Spleen (tissue), 11 donors: ENCODE data around the gene CUL9. TPM values are rescaled to one million over a fixed set of nuclear protein-coding genes. Genes with fewer than 3 reads are reported as not detected.

ENCODE experiments used
- DNase-seq: peaks from one replicate; pipeline ENCODE4 v3.0.0-alpha.2; 2020
- H3K27ac ChIP-seq, 8 donors: fragments of 200-600 bp; sonication (generic) in 7 of 8; 1 replicate in 4 of 8; 2 replicates in 4 of 8; pipeline versions ENCODE4 v1.5.0 to v1.8.0; 2016 to 2021; ENCODE audit warnings: inconsistent platforms in 4 of 8, mild to moderate bottlenecking in 4 of 8, moderate library complexity in 1 of 8
- H3K27me3 ChIP-seq, 7 donors: fragments of 200-600 bp; sonication (generic) in 6 of 7; replicated peaks in 1 of 7; 1 replicate in 4 of 7; 2 replicates in 3 of 7; pipeline versions ENCODE4 v1.5.0 to v1.8.0; 2016 to 2021; ENCODE audit warnings: inconsistent platforms in 3 of 7, mild to moderate bottlenecking in 1 of 7
- H3K36me3 ChIP-seq, 6 donors: fragments of 200-600 bp; sonication (generic) in 5 of 6; 1 replicate in 4 of 6; 2 replicates in 2 of 6; pipeline versions ENCODE4 v1.5.0 to v1.8.0; 2016 to 2021; ENCODE audit warnings: inconsistent platforms in 2 of 6
- H3K4me1 ChIP-seq, 6 donors: fragments of 200-600 bp; sonication (generic) in 5 of 6; 1 replicate in 3 of 6; 2 replicates in 3 of 6; pipeline versions ENCODE4 v1.5.0 to v1.8.0; 2016 to 2021; ENCODE audit warnings: inconsistent platforms in 3 of 6
- H3K4me3 ChIP-seq, 8 donors: fragments of 200-600 bp; sonication (generic) in 7 of 8; 1 replicate in 4 of 8; 2 replicates in 4 of 8; pipeline versions ENCODE4 v1.5.0 to v1.8.0; 2016 to 2021; ENCODE audit warnings: inconsistent platforms in 4 of 8, mild to moderate bottlenecking in 4 of 8, moderate library complexity in 2 of 8
- H3K9me3 ChIP-seq, 8 donors: fragments of 200-600 bp; sonication (generic) in 7 of 8; 1 replicate in 4 of 8; 2 replicates in 4 of 8; pipeline versions ENCODE4 v1.5.0 to v1.8.0; 2016 to 2021; ENCODE audit warnings: inconsistent platforms in 4 of 8
- POLR2A ChIP-seq, 3 donors: fragments of 450-650 bp; IDR thresholded peaks; one replicate each; pipeline ENCODE4 v1.5.1; 2017; ENCODE audit warnings: antibody characterized with exemption in 3 of 3, mild to moderate bottlenecking in 1 of 3
- POLR2AphosphoS5 ChIP-seq, 3 donors: sonication (generic); formaldehyde crosslinking; IDR thresholded peaks; one replicate each; pipeline ENCODE4 v1.5.1; 2017; ENCODE audit warnings: antibody characterized with exemption in 3 of 3
- WGBS, 5 donors: extraction: QIAGEN DNeasy Blood & Tissue Kit in 3 of 5; methylation state at CpG; one replicate each; pipeline versions ENCODE4 v1.1.5 to v1.1.7; 2013 to 2018; 5-methylcytosine and 5-hydroxymethylcytosine counted together
- intact Hi-C: fragments of 100-400 bp; cut with DNase I; formaldehyde crosslinking; loops from one replicate; pipeline ENCODE4 v1.15.0; 2023; ENCODE audit warnings: low total_unique reads
- polyA plus RNA-seq, 3 donors: library from polyadenylated mRNA; stranded (reverse); fragments of 200-250 nt; gene quantifications; one replicate each; pipeline ENCODE4 v1.2.1, GENCODE V29; 2013
- total RNA-seq, 7 donors: library from RNA; depleted of rRNA in 3 of 7; stranded (reverse); fragments of >200 nt in 3 of 7; fragmentation: NEBNext Ultra II Directional in 4 of 7; extraction: Animal tissue kit (Norgen Biotek cat#: 25700) in 4 of 7; gene quantifications; one replicate each; pipeline versions ENCODE4 v1.1.0 to v1.2.1, GENCODE V29; 2016 to 2021
- TF ChIP-seq, protein P1 (sequence below), 11 experiments: fragments of 200-600 bp in 7 of 11; fragments of 450-650 bp in 4 of 11; sonication (generic) in 4 of 11; IDR thresholded peaks in 8 of 11; conservative IDR thresholded peaks in 3 of 11; 1 replicate in 7 of 11; 2 replicates in 4 of 11; pipeline versions ENCODE4 v1.4.0 to v1.8.0; 2016 to 2021; ENCODE audit warnings: antibody characterized with exemption in 11 of 11, inconsistent platforms in 4 of 11, mild to moderate bottlenecking in 1 of 11
- donor health status: healthy with polysubstance abuse.
- donor health status: DM: no; HTN: no; CAD: no; lungs with moderate emphysema.
- donor health status: DM: no; HTN: no; CAD: no.
- donor health status: Bipolar disorder and iron deficiency.
- donor health status: healthy.
- donor health status: DM: no; HTN: no; CAD: no.
- donor health status: DM: yes; HTN: yes; CAD: no.

Gene CUL9
- total and polyA plus RNA-seq, 10 donors: 50.4 to 145 (median 69.1) TPM

DNA sequence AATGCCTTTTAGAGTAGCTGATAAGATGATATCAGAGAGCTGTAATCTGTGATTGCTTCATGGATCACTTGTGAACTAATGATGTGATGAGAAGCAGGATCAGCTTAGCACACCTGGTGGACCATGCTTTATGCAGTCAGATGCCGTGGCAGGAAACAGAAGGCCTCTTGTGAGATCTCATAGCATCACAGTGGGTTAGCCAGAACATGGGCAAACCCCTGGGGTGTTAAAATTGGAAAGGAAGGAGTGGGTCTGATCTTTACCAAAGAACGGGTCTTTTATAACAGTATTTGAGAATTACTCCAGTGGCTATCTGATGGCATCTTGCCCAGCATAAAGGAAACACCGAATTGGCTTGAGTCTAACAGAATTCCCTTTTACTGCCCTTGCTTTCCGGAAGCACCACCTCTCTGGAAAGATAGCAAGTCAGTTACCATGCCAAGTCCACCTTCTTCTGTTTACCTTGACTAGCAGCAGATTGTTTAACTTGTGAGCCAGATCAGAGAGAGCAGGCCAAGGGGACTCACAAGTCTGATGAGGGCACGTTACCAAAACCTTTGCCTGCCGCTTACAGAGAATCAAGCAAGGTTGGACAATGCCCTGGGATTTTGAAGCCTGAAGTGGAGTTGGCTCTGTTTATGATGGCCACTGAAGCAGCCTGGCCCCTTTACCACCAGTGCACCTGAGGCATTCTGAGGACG, 31.8 kb upstream of the CUL9 start:
- no peak for DNase-seq
- Histone ChIP-seq H3K27me3 (no peaks in the 10 kb centered on the region), H3K27ac (no peak overlapping the region), H3K36me3 (peaks cover 0 to 14% (median 0%) of the 10 kb centered on the region in 6 donors), H3K4me3 (no peak overlapping the region), H3K4me1 (peaks cover 0 to 5% (median 0%) of the 10 kb centered on the region in 6 donors), H3K9me3 (no peaks in the 10 kb centered on the region)
- TF ChIP-seq, protein P1, sequence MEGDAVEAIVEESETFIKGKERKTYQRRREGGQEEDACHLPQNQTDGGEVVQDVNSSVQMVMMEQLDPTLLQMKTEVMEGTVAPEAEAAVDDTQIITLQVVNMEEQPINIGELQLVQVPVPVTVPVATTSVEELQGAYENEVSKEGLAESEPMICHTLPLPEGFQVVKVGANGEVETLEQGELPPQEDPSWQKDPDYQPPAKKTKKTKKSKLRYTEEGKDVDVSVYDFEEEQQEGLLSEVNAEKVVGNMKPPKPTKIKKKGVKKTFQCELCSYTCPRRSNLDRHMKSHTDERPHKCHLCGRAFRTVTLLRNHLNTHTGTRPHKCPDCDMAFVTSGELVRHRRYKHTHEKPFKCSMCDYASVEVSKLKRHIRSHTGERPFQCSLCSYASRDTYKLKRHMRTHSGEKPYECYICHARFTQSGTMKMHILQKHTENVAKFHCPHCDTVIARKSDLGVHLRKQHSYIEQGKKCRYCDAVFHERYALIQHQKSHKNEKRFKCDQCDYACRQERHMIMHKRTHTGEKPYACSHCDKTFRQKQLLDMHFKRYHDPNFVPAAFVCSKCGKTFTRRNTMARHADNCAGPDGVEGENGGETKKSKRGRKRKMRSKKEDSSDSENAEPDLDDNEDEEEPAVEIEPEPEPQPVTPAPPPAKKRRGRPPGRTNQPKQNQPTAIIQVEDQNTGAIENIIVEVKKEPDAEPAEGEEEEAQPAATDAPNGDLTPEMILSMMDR (IDR thresholded peaks at IDR 0.05 in 8 of 11, conservative IDR thresholded peaks at IDR 0.05 in 3 of 11): no peak
- no peak for TF ChIP-seq POLR2A (IDR thresholded peaks at IDR 0.05)
- TF ChIP-seq POLR2AphosphoS5 (IDR thresholded peaks at IDR 0.05): no peak
- intact Hi-C loops: no loop called here
- WGBS, 5 donors: 62 to 78% (median 69%) methylated on average over 7 of the region's 7 CpGs

DNA sequence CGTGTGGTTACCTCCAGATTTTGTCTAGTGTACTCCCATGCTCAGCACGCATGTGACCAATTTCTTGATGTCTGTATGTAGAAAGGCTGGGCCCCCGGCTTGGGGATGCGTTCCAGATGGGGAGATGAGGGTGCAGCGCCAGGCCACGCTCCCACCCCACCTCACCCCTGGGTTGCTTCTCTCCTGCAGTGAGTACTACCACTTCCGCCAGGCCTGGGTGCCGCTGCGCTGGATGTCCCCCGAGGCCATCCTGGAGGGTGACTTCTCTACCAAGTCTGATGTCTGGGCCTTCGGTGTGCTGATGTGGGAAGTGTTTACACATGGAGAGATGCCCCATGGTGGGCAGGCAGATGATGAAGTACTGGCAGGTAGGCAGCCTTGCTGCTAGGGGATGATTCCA, 22.4 kb upstream of the CUL9 start:
- no peak for TF ChIP-seq POLR2AphosphoS5 (IDR thresholded peaks at IDR 0.05)
- TF ChIP-seq, protein P1 (IDR thresholded peaks at IDR 0.05 in 8 of 11, conservative IDR thresholded peaks at IDR 0.05 in 3 of 11): no peak
- TF ChIP-seq POLR2A (IDR thresholded peaks at IDR 0.05): no peak
- Histone ChIP-seq H3K4me1 (no peaks in the 10 kb centered on the region), H3K36me3 (peaks cover 0 to 16% (median 0%) of the 10 kb centered on the region in 6 donors), H3K9me3 (no peaks in the 10 kb centered on the region), H3K27ac (no peak overlapping the region), H3K4me3 (no peak overlapping the region), H3K27me3 (no peaks in the 10 kb centered on the region)
- 89 to 95% (median 94%) methylated on average over 11 of the region's 11 CpGs for WGBS, 5 donors
- no peak for DNase-seq
- intact Hi-C loops: no loop called here

DNA sequence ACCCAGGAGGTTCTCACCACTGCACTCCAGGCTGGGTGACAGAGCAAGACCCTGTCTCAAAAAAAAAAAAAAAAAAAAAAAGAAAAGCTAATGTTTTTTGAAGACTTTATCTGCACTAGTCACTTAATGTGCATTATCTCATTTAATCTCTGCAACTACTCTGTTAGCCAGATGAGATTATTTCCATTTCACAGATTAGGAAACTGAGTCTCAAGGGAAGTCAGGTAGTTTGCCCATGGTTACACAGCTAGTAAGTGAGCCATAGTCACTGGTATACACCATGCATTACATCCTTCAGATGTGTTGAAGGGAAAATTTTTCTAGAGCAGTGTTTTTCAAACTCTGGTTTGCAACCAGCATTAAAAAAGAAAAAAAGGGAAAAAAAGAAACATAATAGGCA, 18.1 kb upstream of the CUL9 start:
- Histone ChIP-seq H3K36me3 (peaks cover 0 to 16% (median 0%) of the 10 kb centered on the region in 6 donors), H3K4me3 (no peak overlapping the region), H3K27ac (no peak overlapping the region), H3K27me3 (no peaks in the 10 kb centered on the region), H3K9me3 (no peaks in the 10 kb centered on the region), H3K4me1 (no peaks in the 10 kb centered on the region)
- no peak for DNase-seq
- intact Hi-C loops: no loop called here
- TF ChIP-seq, protein P1 (IDR thresholded peaks at IDR 0.05 in 8 of 11, conservative IDR thresholded peaks at IDR 0.05 in 3 of 11): no peak
- TF ChIP-seq POLR2A (IDR thresholded peaks at IDR 0.05) (no peak), POLR2AphosphoS5 (IDR thresholded peaks at IDR 0.05) (no peak)

DNA sequence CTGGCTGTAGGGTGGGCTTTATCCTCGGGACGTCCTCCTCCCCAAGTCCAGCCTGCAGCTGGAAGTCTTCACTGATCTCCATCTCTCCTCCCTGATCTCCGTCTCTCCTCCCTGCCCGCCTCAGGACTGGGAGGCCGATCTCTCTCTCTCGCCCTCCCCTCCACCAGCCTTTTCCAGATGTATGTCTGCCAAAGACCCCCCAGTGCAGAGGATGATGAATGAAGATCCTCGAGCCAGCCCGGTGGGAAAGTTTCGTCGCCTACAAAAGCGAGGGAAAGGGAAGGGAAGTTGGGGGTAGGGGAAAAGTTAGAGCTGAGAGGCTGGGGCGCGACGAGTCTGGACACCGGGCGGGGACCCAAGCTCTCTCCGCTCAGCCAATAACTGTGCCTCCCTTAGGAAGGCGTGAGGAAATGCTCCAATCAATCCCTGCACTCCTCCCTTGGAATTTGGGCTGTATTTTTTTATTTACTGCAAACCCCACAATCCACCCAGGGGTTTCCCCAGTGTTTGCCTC, 11.5 kb upstream of the CUL9 start:
- no peaks in the 10 kb centered on the region for H3K9me3 ChIP-seq
- 1 to 4% (median 3%) methylated on average over 18 of the region's 18 CpGs for WGBS, 5 donors
- peak overlapping the region; percentile 50 to 96 (median 80) for H3K4me3 ChIP-seq
- TF ChIP-seq POLR2A (IDR thresholded peaks at IDR 0.05) (no peak), POLR2AphosphoS5 (IDR thresholded peaks at IDR 0.05) (no peak)
- TF ChIP-seq, protein P1 (IDR thresholded peaks at IDR 0.05 in 8 of 11, conservative IDR thresholded peaks at IDR 0.05 in 3 of 11): no peak
- DNase-seq: peak; percentile 84
- H3K4me1 ChIP-seq: peaks cover 26 to 47% (median 39%) of the 10 kb centered on the region in 6 donors
- H3K27ac ChIP-seq: peak overlapping the region; percentile 88 to 99 (median 98)
- H3K36me3 ChIP-seq: peaks cover under 1 to 7% (median 5%) of the 10 kb centered on the region in 6 donors
- intact Hi-C loops: no loop called here
- no peaks in the 10 kb centered on the region for H3K27me3 ChIP-seq
